ENCODE results near the gene CPEB2.

The CPEB2 gene

GRCh38 chr4:15068298-15068697, 66.0 kb downstream of the CPEB2 start:
- TF ChIP-seq FOXP2 (optimal IDR thresholded peaks at IDR 0.05; ENCODE audit: borderline replicate concordance, extremely low read depth, extremely low read length, insufficient read depth) = no peak
- no peak for TF ChIP-seq SIN3A (IDR thresholded peaks at IDR 0.05; ENCODE audit: borderline replicate concordance, insufficient read depth, low read length)
- no peak for TF ChIP-seq REST (IDR thresholded peaks at IDR 0.05; ENCODE audit: insufficient read depth in 1 of 2, low read depth in 2 of 2, low read length in 2 of 2)
- TF ChIP-seq TAF1 (IDR thresholded peaks at IDR 0.05; ENCODE audit: borderline replicate concordance, insufficient read depth, low read length) = no peak
- TF ChIP-seq POLR2AphosphoS5 (IDR thresholded peaks at IDR 0.05; ENCODE audit: low read depth, low read length) = no peak

- TF ChIP-seq REST (IDR thresholded peaks at IDR 0.05; ENCODE audit: insufficient read depth in 1 of 2, low read depth in 2 of 2, low read length in 2 of 2) (no peak), SIN3A (IDR thresholded peaks at IDR 0.05; ENCODE audit: borderline replicate concordance, insufficient read depth, low read length) (no peak), POLR2AphosphoS5 (IDR thresholded peaks at IDR 0.05; ENCODE audit: low read depth, low read length) (no peak), FOXP2 (optimal IDR thresholded peaks at IDR 0.05; ENCODE audit: borderline replicate concordance, extremely low read depth, extremely low read length, insufficient read depth) (no peak), TAF1 (IDR thresholded peaks at IDR 0.05; ENCODE audit: borderline replicate concordance, insufficient read depth, low read length) (no peak)
These were observed 73.6 kb downstream of the CPEB2 start for GRCh38 chr4:15075875-15076274.

GRCh38 chr4:15077969-15078368, 75.7 kb downstream of the CPEB2 start:
- TF ChIP-seq FOXP2 (optimal IDR thresholded peaks at IDR 0.05; ENCODE audit: borderline replicate concordance, extremely low read depth, extremely low read length, insufficient read depth) = no peak
- TF ChIP-seq SIN3A (IDR thresholded peaks at IDR 0.05; ENCODE audit: borderline replicate concordance, insufficient read depth, low read length) = no peak
- no peak for TF ChIP-seq TAF1 (IDR thresholded peaks at IDR 0.05; ENCODE audit: borderline replicate concordance, insufficient read depth, low read length)
- no peak for TF ChIP-seq REST (IDR thresholded peaks at IDR 0.05; ENCODE audit: insufficient read depth in 1 of 2, low read depth in 2 of 2, low read length in 2 of 2)

DNA sequence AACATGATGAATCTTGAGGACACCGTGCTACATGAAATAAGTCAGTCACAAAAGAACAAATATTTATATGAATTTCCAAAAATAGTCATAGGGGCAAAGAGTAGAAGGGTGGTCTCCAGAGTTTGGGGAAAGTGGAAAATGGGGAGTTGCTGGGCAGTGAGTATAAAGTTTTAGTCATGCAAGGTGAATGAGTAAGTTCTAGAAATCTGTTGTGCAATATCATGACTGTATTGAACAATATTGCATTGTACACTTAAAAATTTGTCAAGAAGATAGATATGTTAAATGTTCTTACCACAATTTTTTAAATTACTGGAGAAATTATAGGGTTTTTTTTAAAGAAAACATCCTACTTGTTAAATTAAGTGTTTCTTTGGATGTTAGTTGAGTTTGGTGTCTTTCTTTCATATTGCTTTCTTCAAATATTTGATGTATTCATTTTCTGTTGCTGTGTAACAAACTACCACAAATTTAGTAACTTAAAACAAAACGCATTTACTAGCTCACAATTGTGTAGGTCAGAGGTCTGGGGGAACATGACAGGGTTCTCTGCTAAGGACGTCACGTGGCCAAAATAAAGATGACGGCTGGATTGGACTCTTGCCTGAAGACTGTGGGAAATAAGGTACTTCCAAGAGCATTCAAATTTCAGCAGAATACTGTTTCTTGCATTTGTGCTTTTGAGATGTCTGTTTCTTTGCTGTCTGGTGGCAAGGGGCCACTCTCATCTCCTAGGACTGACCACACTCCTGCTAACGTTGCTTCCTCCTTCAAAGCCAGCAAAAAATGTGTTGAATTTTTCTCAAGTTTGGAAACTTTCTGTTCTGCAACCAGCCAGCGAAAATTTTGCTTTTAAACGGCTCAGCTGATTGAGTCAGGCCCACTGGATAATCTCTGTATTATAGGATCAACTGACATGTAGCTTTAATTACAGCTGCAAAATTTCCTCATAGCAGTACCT, 76.7 kb downstream of the CPEB2 start:
- TF ChIP-seq TAF1 (IDR thresholded peaks at IDR 0.05; ENCODE audit: borderline replicate concordance, insufficient read depth, low read length) (no peak), REST (IDR thresholded peaks at IDR 0.05; ENCODE audit: insufficient read depth in 1 of 2, low read depth in 2 of 2, low read length in 2 of 2) (no peak), FOXP2 (optimal IDR thresholded peaks at IDR 0.05; ENCODE audit: borderline replicate concordance, extremely low read depth, extremely low read length, insufficient read depth) (no peak), SIN3A (IDR thresholded peaks at IDR 0.05; ENCODE audit: borderline replicate concordance, insufficient read depth, low read length) (no peak), POLR2AphosphoS5 (IDR thresholded peaks at IDR 0.05; ENCODE audit: low read depth, low read length) (no peak)

Measured in PFSK-1 (cell line).